ENCODE results near the gene TNFSF8. TPM values are rescaled to one million over a fixed set of nuclear protein-coding genes. Genes with fewer than 3 reads are reported as not detected.

The TNFSF8 gene
- total and polyA plus RNA-seq, 2 of the 8 experiments (the other 6 are each of a cell fraction or from before 2014, with no cell fraction given) = not detected

- TF ChIP-seq EP300 (IDR thresholded peaks at IDR 0.05; ENCODE audit: borderline replicate concordance in 1 of 2, low read depth in 2 of 2, low read length in 2 of 2) (no peak), CTBP2 (IDR thresholded peaks at IDR 0.05; ENCODE audit: borderline replicate concordance, insufficient read depth, insufficient read length, low read length) (no peak)
- TF ChIP-seq, protein P1, sequence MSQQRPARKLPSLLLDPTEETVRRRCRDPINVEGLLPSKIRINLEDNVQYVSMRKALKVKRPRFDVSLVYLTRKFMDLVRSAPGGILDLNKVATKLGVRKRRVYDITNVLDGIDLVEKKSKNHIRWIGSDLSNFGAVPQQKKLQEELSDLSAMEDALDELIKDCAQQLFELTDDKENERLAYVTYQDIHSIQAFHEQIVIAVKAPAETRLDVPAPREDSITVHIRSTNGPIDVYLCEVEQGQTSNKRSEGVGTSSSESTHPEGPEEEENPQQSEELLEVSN (IDR thresholded peaks at IDR 0.05) = no peak
These were observed 23.6 kb upstream of the TNFSF8 start (continued) for GRCh38 chr9:114953959-114954358.

Measured in H1 (cell line).